HepG2 (cell line): ENCODE results near the gene IPO5. TPM values are rescaled to one million over a fixed set of nuclear protein-coding genes. Genes with fewer than 3 reads are reported as not detected.

ENCODE experiments used
- FOXK1 ChIP-seq: sonication (generic); formaldehyde crosslinking; IDR thresholded peaks from 2 replicates; pipeline ENCODE4 v1.4.0; 2020; ENCODE audit warnings: low read depth, missing genetic modification reagents, borderline replicate concordance
- FOXP1 ChIP-seq, 2 experiments: fragments of 450-650 bp in 1 of 2; IDR thresholded peaks; 2 replicates each; pipeline ENCODE4 v1.6.1; 2017 to 2018; ENCODE audit warnings: antibody characterized with exemption in 1 of 2
- KLF9 ChIP-seq: IDR thresholded peaks from 2 replicates; pipeline ENCODE4 v1.6.1; 2016; ENCODE audit warnings: low read depth
- MAFK ChIP-seq, 2 experiments: IDR thresholded peaks in 1 of 2; conservative IDR thresholded peaks in 1 of 2; 2 replicates each; pipeline ENCODE4 v1.6.1; 2011; ENCODE audit warnings: improper control_type of control experiment in 2 of 2, low read length in 2 of 2
- PHF20 ChIP-seq: sonication (generic); formaldehyde crosslinking; IDR thresholded peaks from 2 replicates; pipeline ENCODE4 v1.5.0; 2020; ENCODE audit warnings: mild to moderate bottlenecking, missing genetic modification reagents
- POGZ ChIP-seq: sonication (generic); formaldehyde crosslinking; IDR thresholded peaks from 2 replicates; pipeline ENCODE4 v1.4.0; 2020; ENCODE audit warnings: mild to moderate bottlenecking, missing genetic modification reagents
- RBM22 ChIP-seq: fragments of 200-400 bp; formaldehyde crosslinking; optimal IDR thresholded peaks from 2 replicates; pipeline ENCODE3; 2017; ENCODE audit warnings: mild to moderate bottlenecking, low read length, moderate library complexity
- SOX5 ChIP-seq: IDR thresholded peaks from 2 replicates; pipeline ENCODE4 v1.6.1; 2016; ENCODE audit warnings: borderline replicate concordance
- ZFYVE20 ChIP-seq: sonication (generic); formaldehyde crosslinking; IDR thresholded peaks from 2 replicates; pipeline ENCODE4 v1.8.0; 2023; ENCODE audit warnings: low read depth, mild to moderate bottlenecking, moderate library complexity, missing genetic modification reagents, borderline replicate concordance
- ZNF335 ChIP-seq: sonication (generic); formaldehyde crosslinking; IDR thresholded peaks from 2 replicates; pipeline ENCODE4 v1.4.0; 2020; ENCODE audit warnings: missing genetic modification reagents
- ZNF343 ChIP-seq: sonication (generic); formaldehyde crosslinking; IDR thresholded peaks from 2 replicates; pipeline ENCODE4 v1.4.0; 2020; ENCODE audit warnings: mild to moderate bottlenecking, missing genetic modification reagents
- ZNF775 ChIP-seq: sonication (generic); formaldehyde crosslinking; IDR thresholded peaks from 2 replicates; pipeline ENCODE4 v1.4.0; 2020; ENCODE audit warnings: missing genetic modification reagents, mild to moderate bottlenecking, moderate library complexity, borderline replicate concordance
- ZSCAN25 ChIP-seq: sonication (generic); formaldehyde crosslinking; IDR thresholded peaks from 2 replicates; pipeline ENCODE4 v1.8.0; 2022; ENCODE audit warnings: mild to moderate bottlenecking, missing genetic modification reagents
- polyA plus RNA-seq, 8 experiments: library from polyadenylated mRNA; depleted of rRNA in 3 of 8; stranded (reverse) in 7 of 8; unstranded in 1 of 8; fragments of >200 nt; fragmentation: Illumina TruSeq in 4 of 8; extraction: Trizol in 4 of 8; gene quantifications; 2 replicates each; pipeline versions ENCODE4 v1.2.1 to v1.2.3, GENCODE V29; 2011 to 2016; ENCODE audit warnings: low read depth in 4 of 8, missing spikeins in 1 of 8, mixed read lengths in 1 of 8; ENCODE audit not compliant: insufficient read depth in 1 of 8
- total RNA-seq, 5 experiments: library from RNA; depleted of rRNA; stranded (reverse); fragments of >200 nt; fragmentation: Illumina TruSeq; extraction: Trizol; gene quantifications; 2 replicates each; pipeline ENCODE4 v1.2.3, GENCODE V29; 2016; ENCODE audit warnings: low read depth in 1 of 5
- TF ChIP-seq, protein P1 (sequence below): sonication (generic); formaldehyde crosslinking; IDR thresholded peaks from 2 replicates; pipeline ENCODE4 v1.8.0; 2022; ENCODE audit warnings: low read depth, missing genetic modification reagents
- TF ChIP-seq, protein P2 (sequence below): sonication (generic); formaldehyde crosslinking; IDR thresholded peaks from 2 replicates; pipeline ENCODE4 v1.8.0; 2022; ENCODE audit warnings: mild to moderate bottlenecking, missing genetic modification reagents, moderate library complexity
- TF ChIP-seq, protein P3 (sequence below): sonication (generic); formaldehyde crosslinking; IDR thresholded peaks from 2 replicates; pipeline ENCODE4 v1.4.0; 2020; ENCODE audit warnings: missing genetic modification reagents
- TF ChIP-seq, protein P4 (sequence below): sonication (generic); formaldehyde crosslinking; IDR thresholded peaks from 2 replicates; pipeline ENCODE4 v1.5.0; 2020; ENCODE audit warnings: mild to moderate bottlenecking, missing genetic modification reagents
- TF ChIP-seq, protein P5 (sequence below): sonication (generic); formaldehyde crosslinking; IDR thresholded peaks from 2 replicates; pipeline ENCODE4 v1.4.0; 2020; ENCODE audit warnings: missing genetic modification reagents
- TF ChIP-seq, protein P6 (sequence below): sonication (generic); formaldehyde crosslinking; IDR thresholded peaks from 2 replicates; pipeline ENCODE4 v1.4.0; 2020; ENCODE audit warnings: mild to moderate bottlenecking, missing genetic modification reagents
- TF ChIP-seq, protein P7 (sequence below): IDR thresholded peaks from 2 replicates; pipeline ENCODE4 v1.6.1; 2016; ENCODE audit warnings: missing genetic modification reagents, missing compliant biosample characterization

Gene IPO5
- total and polyA plus RNA-seq, 2 of the 13 experiments (the other 11 are each of a cell fraction or from before 2014, with no cell fraction given), result 155 to 242 TPM

DNA sequence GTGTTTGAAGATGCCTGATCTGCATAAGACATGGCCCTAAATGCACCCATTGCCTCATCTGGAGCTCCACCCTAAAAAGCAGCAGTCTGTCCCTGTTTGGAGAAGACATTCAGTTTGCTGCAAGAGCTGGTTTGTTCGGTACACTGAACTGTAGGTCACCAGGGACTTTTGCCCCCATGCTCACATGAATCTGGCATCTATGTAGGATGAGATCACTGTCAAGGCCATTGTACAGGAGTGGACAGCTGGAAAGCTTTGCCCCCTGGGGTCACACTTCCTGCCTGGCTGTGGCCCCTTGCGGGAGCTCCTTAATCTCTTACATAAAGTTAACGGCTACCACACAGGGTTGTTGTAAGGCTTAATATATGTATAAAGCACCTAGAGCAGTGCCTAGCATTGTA is 73.0 kb downstream of the IPO5 start (continued):
- TF ChIP-seq MAFK (conservative IDR thresholded peaks at IDR 0.05 in 1 of 2, IDR thresholded peaks at IDR 0.05 in 1 of 2; ENCODE audit: low read length in 2 of 2) (no peak), RBM22 (peak; percentile 65), SOX5 (CRISPR knock-in tag) (peak; percentile 94), ZNF775 (CRISPR knock-in tag) (peak; percentile 44; the same call in 1 of the 2 replicates), ZNF343 (CRISPR knock-in tag) (0 out of 2 replicates have a peak, but pooled peaks have one; percentile 61), ZNF335 (CRISPR knock-in tag) (0 out of 2 replicates have a peak, but pooled peaks have one; percentile 36), KLF9 (CRISPR knock-in tag) (peak; percentile 43; the same call in 1 of the 2 replicates), POGZ (peak; percentile 75; the same call in 1 of the 2 replicates), FOXK1 (CRISPR knock-in tag) (peak; percentile 76; the same call in 1 of the 2 replicates), ZSCAN25 (CRISPR knock-in tag) (peak; percentile 29; the same call in 1 of the 2 replicates), PHF20 (peak; percentile 50; the same call in 1 of the 2 replicates), ZFYVE20 (CRISPR knock-in tag) (no peak), FOXP1 (IDR thresholded peaks at IDR 0.05) (no peak), FOXP1 (CRISPR knock-in tag; IDR thresholded peaks at IDR 0.05) (peak; percentile 74)
- TF ChIP-seq, protein P1, sequence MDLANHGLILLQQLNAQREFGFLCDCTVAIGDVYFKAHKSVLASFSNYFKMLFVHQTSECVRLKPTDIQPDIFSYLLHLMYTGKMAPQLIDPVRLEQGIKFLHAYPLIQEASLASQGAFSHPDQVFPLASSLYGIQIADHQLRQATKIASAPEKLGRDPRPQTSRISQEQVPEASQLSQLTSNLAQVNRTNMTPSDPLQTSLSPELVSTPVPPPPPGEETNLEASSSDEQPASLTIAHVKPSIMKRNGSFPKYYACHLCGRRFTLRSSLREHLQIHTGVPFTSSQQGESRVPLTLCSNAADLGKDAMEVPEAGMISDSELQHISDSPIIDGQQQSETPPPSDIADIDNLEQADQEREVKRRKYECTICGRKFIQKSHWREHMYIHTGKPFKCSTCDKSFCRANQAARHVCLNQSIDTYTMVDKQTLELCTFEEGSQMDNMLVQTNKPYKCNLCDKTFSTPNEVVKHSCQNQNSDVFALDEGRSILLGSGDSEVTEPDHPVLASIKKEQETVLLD, result no peak
- TF ChIP-seq, protein P2, sequence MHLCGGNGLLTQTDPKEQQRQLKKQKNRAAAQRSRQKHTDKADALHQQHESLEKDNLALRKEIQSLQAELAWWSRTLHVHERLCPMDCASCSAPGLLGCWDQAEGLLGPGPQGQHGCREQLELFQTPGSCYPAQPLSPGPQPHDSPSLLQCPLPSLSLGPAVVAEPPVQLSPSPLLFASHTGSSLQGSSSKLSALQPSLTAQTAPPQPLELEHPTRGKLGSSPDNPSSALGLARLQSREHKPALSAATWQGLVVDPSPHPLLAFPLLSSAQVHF, result no peak
- TF ChIP-seq, protein P3, sequence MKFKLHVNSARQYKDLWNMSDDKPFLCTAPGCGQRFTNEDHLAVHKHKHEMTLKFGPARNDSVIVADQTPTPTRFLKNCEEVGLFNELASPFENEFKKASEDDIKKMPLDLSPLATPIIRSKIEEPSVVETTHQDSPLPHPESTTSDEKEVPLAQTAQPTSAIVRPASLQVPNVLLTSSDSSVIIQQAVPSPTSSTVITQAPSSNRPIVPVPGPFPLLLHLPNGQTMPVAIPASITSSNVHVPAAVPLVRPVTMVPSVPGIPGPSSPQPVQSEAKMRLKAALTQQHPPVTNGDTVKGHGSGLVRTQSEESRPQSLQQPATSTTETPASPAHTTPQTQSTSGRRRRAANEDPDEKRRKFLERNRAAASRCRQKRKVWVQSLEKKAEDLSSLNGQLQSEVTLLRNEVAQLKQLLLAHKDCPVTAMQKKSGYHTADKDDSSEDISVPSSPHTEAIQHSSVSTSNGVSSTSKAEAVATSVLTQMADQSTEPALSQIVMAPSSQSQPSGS (CRISPR knock-in tag), result peak; percentile 94
- TF ChIP-seq, protein P4, sequence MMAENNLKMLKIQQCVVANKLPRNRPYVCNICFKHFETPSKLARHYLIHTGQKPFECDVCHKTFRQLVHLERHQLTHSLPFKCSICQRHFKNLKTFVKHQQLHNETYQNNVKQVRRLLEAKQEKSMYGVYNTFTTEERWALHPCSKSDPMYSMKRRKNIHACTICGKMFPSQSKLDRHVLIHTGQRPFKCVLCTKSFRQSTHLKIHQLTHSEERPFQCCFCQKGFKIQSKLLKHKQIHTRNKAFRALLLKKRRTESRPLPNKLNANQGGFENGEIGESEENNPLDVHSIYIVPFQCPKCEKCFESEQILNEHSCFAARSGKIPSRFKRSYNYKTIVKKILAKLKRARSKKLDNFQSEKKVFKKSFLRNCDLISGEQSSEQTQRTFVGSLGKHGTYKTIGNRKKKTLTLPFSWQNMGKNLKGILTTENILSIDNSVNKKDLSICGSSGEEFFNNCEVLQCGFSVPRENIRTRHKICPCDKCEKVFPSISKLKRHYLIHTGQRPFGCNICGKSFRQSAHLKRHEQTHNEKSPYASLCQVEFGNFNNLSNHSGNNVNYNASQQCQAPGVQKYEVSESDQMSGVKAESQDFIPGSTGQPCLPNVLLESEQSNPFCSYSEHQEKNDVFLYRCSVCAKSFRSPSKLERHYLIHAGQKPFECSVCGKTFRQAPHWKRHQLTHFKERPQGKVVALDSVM, result peak; percentile 35; the same call in 1 of the 2 replicates
- TF ChIP-seq, protein P5, sequence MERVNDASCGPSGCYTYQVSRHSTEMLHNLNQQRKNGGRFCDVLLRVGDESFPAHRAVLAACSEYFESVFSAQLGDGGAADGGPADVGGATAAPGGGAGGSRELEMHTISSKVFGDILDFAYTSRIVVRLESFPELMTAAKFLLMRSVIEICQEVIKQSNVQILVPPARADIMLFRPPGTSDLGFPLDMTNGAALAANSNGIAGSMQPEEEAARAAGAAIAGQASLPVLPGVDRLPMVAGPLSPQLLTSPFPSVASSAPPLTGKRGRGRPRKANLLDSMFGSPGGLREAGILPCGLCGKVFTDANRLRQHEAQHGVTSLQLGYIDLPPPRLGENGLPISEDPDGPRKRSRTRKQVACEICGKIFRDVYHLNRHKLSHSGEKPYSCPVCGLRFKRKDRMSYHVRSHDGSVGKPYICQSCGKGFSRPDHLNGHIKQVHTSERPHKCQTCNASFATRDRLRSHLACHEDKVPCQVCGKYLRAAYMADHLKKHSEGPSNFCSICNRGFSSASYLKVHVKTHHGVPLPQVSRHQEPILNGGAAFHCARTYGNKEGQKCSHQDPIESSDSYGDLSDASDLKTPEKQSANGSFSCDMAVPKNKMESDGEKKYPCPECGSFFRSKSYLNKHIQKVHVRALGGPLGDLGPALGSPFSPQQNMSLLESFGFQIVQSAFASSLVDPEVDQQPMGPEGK, result peak; percentile 87
- TF ChIP-seq, protein P6, sequence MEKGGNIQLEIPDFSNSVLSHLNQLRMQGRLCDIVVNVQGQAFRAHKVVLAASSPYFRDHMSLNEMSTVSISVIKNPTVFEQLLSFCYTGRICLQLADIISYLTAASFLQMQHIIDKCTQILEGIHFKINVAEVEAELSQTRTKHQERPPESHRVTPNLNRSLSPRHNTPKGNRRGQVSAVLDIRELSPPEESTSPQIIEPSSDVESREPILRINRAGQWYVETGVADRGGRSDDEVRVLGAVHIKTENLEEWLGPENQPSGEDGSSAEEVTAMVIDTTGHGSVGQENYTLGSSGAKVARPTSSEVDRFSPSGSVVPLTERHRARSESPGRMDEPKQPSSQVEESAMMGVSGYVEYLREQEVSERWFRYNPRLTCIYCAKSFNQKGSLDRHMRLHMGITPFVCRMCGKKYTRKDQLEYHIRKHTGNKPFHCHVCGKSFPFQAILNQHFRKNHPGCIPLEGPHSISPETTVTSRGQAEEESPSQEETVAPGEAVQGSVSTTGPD (CRISPR knock-in tag), result no peak
- TF ChIP-seq, protein P7, sequence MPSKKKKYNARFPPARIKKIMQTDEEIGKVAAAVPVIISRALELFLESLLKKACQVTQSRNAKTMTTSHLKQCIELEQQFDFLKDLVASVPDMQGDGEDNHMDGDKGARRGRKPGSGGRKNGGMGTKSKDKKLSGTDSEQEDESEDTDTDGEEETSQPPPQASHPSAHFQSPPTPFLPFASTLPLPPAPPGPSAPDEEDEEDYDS (CRISPR knock-in tag), result 0 out of 2 replicates have a peak, but pooled peaks have one; percentile 30
